IPS-NIHi11 (cell line): ENCODE results near the gene C7orf57.
A peak's percentile ranks its signal among the peaks of the same experiment; 100 is the strongest.
"Not testable (repeated sequence)": the region's sequence is repeated elsewhere in the genome, so short reads cannot be mapped to it uniquely, and the experiment has no call there.

Experiments used
- DNase-seq: peaks from one replicate; pipeline ENCODE4 v3.0.0; 2012; ENCODE audit warnings: mixed read lengths, low spot score

The C7orf57 gene

GRCh38 chr7:48035301-48035966 lies at the start of gene C7orf57:
Gene C7orf57, plus strand, starts transcription at chr7:48035543. Its CDS starts 766 bp downstream, at chr7:48036309.
- DNase-seq, result peak; percentile 98

- DNase-seq, result peak; percentile 23
Measured at GRCh38 chr7:47988496-47989386, 46.6 kb upstream of the C7orf57 start.

- not testable (repeated sequence) for DNase-seq
Measured at GRCh38 chr7:47989607-47990400, 45.5 kb upstream of the C7orf57 start.

- DNase-seq, result no peak
Measured at GRCh38 chr7:47990592-47990991, 44.8 kb upstream of the C7orf57 start.

- DNase-seq, result no peak
Measured at GRCh38 chr7:47991270-47991669, 44.1 kb upstream of the C7orf57 start.

GRCh38 chr7:47991741-47992311 lies 43.5 kb upstream of the C7orf57 start:
- peak; percentile 79 for DNase-seq

GRCh38 chr7:47992446-47992845 lies 42.9 kb upstream of the C7orf57 start:
- DNase-seq, result no peak

- DNase-seq, result no peak
Measured at GRCh38 chr7:47999413-47999812, 35.9 kb upstream of the C7orf57 start.

- not testable (repeated sequence) for DNase-seq
Measured at GRCh38 chr7:48000164-48000563, 35.2 kb upstream of the C7orf57 start.

- no peak for DNase-seq
Measured at GRCh38 chr7:48004032-48004431, 31.3 kb upstream of the C7orf57 start.

- no peak for DNase-seq
Measured at GRCh38 chr7:48004638-48005037, 30.7 kb upstream of the C7orf57 start.

- no peak for DNase-seq
Measured at GRCh38 chr7:48006866-48007265, 28.5 kb upstream of the C7orf57 start.

- no peak for DNase-seq
Measured at GRCh38 chr7:48009257-48009656, 26.1 kb upstream of the C7orf57 start.

- no peak for DNase-seq
Measured at GRCh38 chr7:48009954-48010353, 25.4 kb upstream of the C7orf57 start.

GRCh38 chr7:48011323-48011722 lies 24.0 kb upstream of the C7orf57 start:
- DNase-seq, result no peak

- no peak for DNase-seq
Measured at GRCh38 chr7:48011951-48012350, 23.4 kb upstream of the C7orf57 start.

GRCh38 chr7:48016641-48017040 lies 18.7 kb upstream of the C7orf57 start:
- DNase-seq, result no peak

GRCh38 chr7:48017674-48018073 lies 17.7 kb upstream of the C7orf57 start:
- DNase-seq, result no peak

GRCh38 chr7:48025624-48026023 lies 9.7 kb upstream of the C7orf57 start:
- no peak for DNase-seq

- DNase-seq, result no peak
Measured at GRCh38 chr7:48028938-48029337, 6.4 kb upstream of the C7orf57 start, which contains the start of gene SUN3. Gene SUN3, minus strand, starts transcription at chr7:48029107. Its CDS starts 169 bp downstream, at chr7:48028938.

GRCh38 chr7:48031111-48031510 lies 4.2 kb upstream of the C7orf57 start:
- no peak for DNase-seq

- DNase-seq, result no peak
Measured at GRCh38 chr7:48033922-48034321, 1.4 kb upstream of the C7orf57 start.
